Measurements from ENCODE around the gene DCDC2.
A peak's percentile ranks its signal among the peaks of the same experiment; 100 is the strongest.

DNA sequence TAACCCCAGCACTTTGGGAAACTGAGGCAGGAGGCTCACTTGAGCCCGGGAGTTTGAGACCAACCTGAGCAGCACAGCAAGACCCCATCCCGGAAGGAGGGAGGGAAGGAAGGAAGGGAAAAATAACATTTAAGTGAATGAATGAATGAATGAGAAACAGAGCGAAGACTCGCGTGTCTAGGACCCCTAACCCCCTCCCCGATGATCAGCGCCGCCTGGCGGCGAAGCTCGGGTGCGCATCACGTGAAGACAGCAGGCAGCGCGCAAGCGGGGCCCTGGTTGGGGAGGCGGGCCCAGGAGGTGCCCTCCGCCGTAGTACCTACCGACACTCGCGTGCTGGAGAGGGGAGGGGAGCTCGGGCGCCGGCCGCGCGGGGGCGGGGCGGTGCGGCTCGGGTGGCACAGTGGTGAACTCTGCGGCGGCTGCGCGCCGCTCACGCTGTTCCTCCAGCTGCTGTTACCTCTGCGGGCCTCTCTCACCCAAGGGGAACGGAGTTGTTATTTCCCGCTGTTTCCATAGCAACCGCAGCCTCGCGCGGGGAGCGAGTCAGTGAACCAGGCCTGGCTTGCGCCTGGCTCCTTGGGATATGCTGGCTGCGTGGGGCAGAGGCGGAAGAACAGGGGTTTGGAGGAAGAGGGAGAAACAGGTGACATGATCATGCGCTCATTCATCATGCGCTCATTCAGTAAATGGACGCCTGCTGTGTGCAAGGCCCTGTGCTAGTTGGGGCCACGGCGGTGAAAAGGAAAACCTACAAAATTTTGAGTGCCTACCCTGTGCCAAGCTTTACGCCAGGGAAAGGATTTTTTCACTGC lies 2.0 kb upstream of the DCDC2 start:
- TF ChIP-seq, protein P1, sequence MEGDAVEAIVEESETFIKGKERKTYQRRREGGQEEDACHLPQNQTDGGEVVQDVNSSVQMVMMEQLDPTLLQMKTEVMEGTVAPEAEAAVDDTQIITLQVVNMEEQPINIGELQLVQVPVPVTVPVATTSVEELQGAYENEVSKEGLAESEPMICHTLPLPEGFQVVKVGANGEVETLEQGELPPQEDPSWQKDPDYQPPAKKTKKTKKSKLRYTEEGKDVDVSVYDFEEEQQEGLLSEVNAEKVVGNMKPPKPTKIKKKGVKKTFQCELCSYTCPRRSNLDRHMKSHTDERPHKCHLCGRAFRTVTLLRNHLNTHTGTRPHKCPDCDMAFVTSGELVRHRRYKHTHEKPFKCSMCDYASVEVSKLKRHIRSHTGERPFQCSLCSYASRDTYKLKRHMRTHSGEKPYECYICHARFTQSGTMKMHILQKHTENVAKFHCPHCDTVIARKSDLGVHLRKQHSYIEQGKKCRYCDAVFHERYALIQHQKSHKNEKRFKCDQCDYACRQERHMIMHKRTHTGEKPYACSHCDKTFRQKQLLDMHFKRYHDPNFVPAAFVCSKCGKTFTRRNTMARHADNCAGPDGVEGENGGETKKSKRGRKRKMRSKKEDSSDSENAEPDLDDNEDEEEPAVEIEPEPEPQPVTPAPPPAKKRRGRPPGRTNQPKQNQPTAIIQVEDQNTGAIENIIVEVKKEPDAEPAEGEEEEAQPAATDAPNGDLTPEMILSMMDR (IDR thresholded peaks at IDR 0.05 in 8 of 11, conservative IDR thresholded peaks at IDR 0.05 in 3 of 11), result peak in 9 of 11 experiments; percentile 22 to 69 (median 49)
- TF ChIP-seq POLR2AphosphoS5 (IDR thresholded peaks at IDR 0.05) (peak in 1 of 3 donors; percentile 48), POLR2A (IDR thresholded peaks at IDR 0.05) (no peak)
